GM21737 (cell line): Measurements from ENCODE around the gene POTEI.
A peak's percentile ranks its signal among the peaks of the same experiment; 100 is the strongest.
"Not testable (repeated sequence)": the region's sequence is repeated elsewhere in the genome, so short reads cannot be mapped to it uniquely, and the experiment has no call there.

ENCODE experiments used
- ATAC-seq: cut with Tn5 transposase; IDR thresholded peaks from one replicate; pipeline ENCODE4 v1.9.1; 2021; ENCODE audit warnings: mild to moderate bottlenecking, moderate library complexity; ENCODE audit not compliant: unreplicated experiment

Gene POTEI

DNA sequence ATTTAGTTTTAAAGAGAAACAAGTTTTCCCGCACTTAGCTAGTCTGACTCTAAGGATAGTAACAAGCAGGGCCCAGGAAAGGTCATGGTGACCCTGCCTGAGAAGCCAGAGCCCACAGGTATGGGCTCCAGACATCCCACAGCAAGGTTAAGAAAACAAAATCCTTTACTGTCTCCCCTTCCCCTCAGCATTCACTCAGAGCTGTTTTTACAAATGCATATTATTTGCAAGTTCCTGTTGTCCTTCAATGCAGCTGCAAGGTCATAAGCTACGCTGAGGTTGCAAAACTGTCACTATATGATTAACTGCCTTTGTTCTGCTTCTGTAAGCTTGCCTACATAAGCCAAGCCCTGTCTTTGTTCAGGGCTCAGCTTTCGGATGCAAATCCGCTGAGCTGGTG lies 18.1 kb downstream of the POTEI start:
- not testable (repeated sequence) for ATAC-seq

DNA sequence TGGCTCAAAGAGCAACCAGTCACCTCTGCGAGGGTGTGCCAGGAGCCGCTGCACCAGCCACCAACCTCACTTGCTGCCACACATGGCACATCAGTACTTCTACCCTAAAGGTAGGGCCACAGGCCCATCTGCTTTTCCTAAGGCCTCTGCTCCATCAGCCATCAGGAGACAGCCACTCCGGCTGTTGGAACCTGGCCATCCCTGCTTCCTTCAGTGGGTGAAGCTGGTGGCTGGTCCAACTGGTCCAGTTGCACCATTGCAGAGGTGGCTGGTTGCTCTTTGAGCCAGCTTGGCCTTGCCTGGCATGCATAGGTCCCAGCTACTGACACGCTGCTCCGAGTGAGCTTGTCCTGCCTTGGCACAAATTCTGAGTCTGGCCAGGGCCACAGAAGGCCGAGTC lies 53.7 kb downstream of the POTEI start:
- ATAC-seq = not testable (repeated sequence)

GRCh38 chr2:130454712-130455083 lies 54.4 kb downstream of the POTEI start:
- ATAC-seq = not testable (repeated sequence)

DNA sequence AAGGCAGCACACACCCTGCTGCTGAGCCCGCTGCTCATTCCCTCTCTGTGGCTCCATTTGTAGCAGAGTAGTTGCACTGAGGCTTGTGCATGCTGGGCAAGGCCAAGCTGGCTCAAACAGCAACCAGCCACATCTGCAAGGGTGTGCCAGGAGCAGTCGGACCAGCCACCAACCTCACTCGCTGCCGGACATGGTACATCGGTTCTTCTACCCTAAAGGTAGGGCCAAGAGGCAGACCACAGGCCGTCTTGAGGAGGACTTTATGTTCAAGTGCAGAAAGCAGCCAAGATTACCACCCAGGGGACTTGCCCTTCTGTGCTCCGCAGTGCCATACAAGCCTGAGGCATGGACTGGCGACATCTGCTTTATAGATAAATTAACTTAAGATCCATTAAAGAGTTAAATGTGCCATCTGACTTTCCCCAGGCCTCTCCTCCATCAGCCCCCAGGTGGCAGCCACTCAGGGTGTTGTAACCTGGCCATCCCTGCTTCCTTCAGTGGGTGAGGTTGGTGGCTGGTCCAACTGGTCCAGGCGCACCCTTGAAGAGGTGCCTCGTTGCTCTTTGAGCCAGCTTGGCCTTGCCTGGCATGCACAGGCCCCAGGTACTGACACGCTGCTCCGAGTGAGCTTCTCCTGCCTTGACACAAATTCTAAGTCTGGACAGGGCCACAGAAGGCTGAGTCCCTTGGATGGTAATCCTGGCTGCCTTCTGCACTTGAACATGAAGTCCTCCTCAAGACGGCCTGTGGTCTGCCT lies 55.0 kb downstream of the POTEI start:
- ATAC-seq = not testable (repeated sequence)

GRCh38 chr2:130452897-130453296 lies 56.2 kb downstream of the POTEI start:
- not testable (repeated sequence) for ATAC-seq

DNA sequence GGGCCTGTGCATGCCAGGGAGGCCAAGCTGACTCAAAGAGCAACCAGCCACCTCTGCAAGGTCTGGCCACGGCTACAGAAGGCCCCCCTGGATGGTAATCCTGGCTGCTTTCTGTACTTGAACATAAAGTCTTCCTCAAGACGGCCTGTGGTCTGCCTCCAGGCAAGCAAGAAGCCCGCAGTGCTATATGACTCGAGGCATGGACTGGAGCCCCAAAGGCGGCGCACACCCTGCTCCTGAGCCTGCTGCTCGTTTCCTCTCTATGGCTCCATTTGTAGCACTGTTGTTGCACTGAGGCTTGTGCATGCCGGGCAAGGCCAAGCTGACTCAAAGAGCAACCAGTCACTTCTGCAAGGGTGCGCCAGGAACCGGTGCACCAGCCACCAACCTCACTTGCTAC lies 57.3 kb downstream of the POTEI start:
- ATAC-seq = not testable (repeated sequence)

GRCh38 chr2:130451278-130451677 lies 57.9 kb downstream of the POTEI start:
- ATAC-seq = not testable (repeated sequence)

GRCh38 chr2:130450366-130450765 lies 58.8 kb downstream of the POTEI start:
- not testable (repeated sequence) for ATAC-seq

DNA sequence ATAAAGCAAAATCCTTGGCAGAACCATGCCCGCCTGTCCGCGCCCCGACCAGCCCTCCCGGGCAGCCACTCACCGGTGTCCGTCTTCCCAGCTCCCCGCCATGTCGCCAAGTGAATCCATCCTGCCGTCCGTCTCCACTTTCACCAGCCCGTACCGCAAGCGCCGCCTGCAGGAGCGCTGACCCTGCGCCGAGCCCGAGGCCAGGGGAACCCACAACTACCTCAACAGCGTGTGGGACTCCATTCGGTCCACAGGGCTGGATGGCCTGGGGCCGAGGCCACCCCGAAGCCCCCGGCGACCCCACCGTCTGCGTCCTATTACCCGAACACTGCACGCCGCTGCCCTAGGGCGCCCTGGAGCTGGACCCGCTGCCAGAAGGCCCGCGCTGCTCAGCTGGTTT lies 81.5 kb downstream of the POTEI start:
- ATAC-seq = peak; percentile 67

DNA sequence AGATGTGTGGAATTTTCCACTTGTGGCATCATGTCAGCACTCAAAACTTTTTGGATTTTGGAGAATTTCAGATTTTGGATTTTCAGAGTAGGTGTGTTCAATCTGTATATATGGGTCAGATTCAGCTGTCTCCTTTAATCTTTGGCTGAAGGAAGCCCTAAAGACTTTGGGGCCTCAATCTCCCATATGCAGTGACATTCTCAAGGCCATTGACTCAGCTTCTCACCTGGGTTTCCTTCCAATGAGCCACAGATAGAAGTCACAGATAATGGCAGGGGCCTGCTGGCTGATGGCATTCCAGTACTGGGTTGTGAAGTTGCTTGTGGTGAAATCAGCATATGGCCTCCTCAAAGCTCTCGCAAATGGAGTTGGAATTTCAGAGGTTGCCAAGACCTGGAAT lies 90.3 kb downstream of the POTEI start:
- not testable (repeated sequence) for ATAC-seq

DNA sequence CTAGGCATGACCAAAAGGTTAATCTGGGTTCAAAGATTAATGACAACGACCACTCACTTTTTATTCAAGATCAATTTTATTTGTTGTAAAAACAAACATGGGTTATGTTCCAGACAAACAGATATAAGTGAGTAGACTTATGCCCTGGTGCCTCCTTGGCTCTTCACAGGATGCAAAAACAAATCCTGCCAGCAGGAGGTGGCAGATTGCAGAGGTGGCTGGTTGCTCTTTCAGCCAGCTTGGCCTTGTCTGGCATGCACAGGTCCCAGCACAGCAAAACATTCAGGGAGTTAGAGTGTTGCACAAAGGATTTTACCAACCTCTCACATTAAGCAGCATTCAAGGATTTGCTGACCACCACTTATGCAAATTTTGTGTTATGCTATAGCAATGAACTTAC lies 92.4 kb downstream of the POTEI start:
- ATAC-seq = not testable (repeated sequence)
